ENCODE results near the gene ESPL1.

- no peak for TF ChIP-seq CTCF (IDR thresholded peaks at IDR 0.05)
- TF ChIP-seq POLR2A (IDR thresholded peaks at IDR 0.05) = no peak
Observed at GRCh38 chr12:53332744-53333143, 64.6 kb downstream of the ESPL1 start.

Data from adrenal gland (tissue), 5 donors.